GM18507 (cell line): Measurements from ENCODE around the gene BSG.

ENCODE experiments used
- DNase-seq: peaks from one replicate; pipeline ENCODE4 v3.0.0; 2011; ENCODE audit warnings: low read depth; ENCODE audit not compliant: insufficient read length; ENCODE audit errors: extremely low spot score
- FAIRE-seq: peaks from 2 replicates; lab custom pipeline; 2011; peaks lifted over from hg19 to GRCh38; lab: Jason Lieb, UNC

BSG gene

GRCh38 chr19:629961-630714 lies 57.7 kb downstream of the BSG start:
- DNase-seq = no peak
- no peak for FAIRE-seq

DNA sequence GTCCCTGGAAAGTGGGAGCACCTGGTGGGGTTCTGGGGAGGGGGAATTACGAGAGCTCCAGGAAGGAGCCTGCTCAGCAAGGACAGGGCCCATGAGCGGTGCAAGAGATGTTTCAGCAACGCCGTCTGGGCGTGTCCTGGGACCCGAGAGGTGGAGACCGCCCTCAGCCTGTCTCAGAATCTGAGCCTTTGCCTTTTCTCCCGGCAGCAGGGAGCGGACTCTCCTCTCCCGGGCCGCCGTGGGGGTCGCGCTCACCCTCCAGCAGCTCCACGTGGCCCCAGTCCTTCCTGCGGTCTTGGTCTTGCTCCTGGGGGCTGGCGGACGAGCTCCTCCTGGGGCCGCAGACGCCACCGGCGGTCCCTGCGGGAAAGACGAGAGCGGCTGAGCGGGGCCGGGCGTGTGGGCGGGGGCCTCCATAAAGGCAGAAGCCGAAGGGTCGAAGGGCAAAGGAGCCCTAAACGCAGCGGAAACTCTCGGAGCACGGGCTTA lies 60.2 kb downstream of the BSG start:
- FAIRE-seq = peak; percentile 83
- peak; percentile 48 for DNase-seq
